NCI-H2196 treated with DMSO at 0.1 percent for 48 hours (cell line): Measurements from ENCODE around the gene PPRC1.

Source experiments
- DNase-seq: peaks from one replicate; lab custom pipeline; 2025; ENCODE audit not compliant: unreplicated experiment; lab: John Stamatoyannopoulos, UW

The PPRC1 gene

GRCh38 chr10:102118867-102119266 is 14.0 kb upstream of the PPRC1 start:
- DNase-seq: no peak

- no peak for DNase-seq
These were observed 13.3 kb upstream of the PPRC1 start for GRCh38 chr10:102119417-102120141.

- DNase-seq: peak; percentile 27
These were observed 12.5 kb upstream of the PPRC1 start, which contains the start of gene LDB1 for GRCh38 chr10:102120142-102120990. Gene LDB1, minus strand, starts transcription at chr10:102120368. Its CDS starts 258 bp downstream, at chr10:102120110.

- no peak for DNase-seq
These were observed 11.7 kb upstream of the PPRC1 start for GRCh38 chr10:102120991-102121738.

- no peak for DNase-seq
These were observed 11.0 kb upstream of the PPRC1 start for GRCh38 chr10:102121739-102122372.

- no peak for DNase-seq
These were observed 10.4 kb upstream of the PPRC1 start for GRCh38 chr10:102122450-102122849.

GRCh38 chr10:102123223-102123622 is 9.6 kb upstream of the PPRC1 start:
- no peak for DNase-seq

- no peak for DNase-seq
These were observed 1.3 kb upstream of the PPRC1 start for GRCh38 chr10:102131286-102132170.

GRCh38 chr10:102132193-102132562 is 662 bp upstream of the PPRC1 start:
- no peak for DNase-seq

GRCh38 chr10:102133373-102134195 is 744 bp downstream of the PPRC1 start:
- DNase-seq: no peak

GRCh38 chr10:102134416-102134815 is 1.6 kb downstream of the PPRC1 start:
- no peak for DNase-seq

GRCh38 chr10:102135956-102136526 is 3.2 kb downstream of the PPRC1 start:
- DNase-seq: no peak

- DNase-seq: no peak
These were observed 6.7 kb downstream of the PPRC1 start for GRCh38 chr10:102139281-102140110.

- DNase-seq: no peak
These were observed 7.4 kb downstream of the PPRC1 start for GRCh38 chr10:102140218-102140617.

GRCh38 chr10:102140913-102141540 is 8.2 kb downstream of the PPRC1 start:
- no peak for DNase-seq

- no peak for DNase-seq
These were observed 8.8 kb downstream of the PPRC1 start for GRCh38 chr10:102141583-102142107.

- DNase-seq: no peak
These were observed 14.2 kb downstream of the PPRC1 start for GRCh38 chr10:102146971-102147428.
